Measurements from ENCODE around the gene MIA2.
A peak's percentile ranks its signal among the peaks of the same experiment; 100 is the strongest.
"Not testable (repeated sequence)": the region's sequence is repeated elsewhere in the genome, so short reads cannot be mapped to it uniquely, and the experiment has no call there.

Gene MIA2

DNA sequence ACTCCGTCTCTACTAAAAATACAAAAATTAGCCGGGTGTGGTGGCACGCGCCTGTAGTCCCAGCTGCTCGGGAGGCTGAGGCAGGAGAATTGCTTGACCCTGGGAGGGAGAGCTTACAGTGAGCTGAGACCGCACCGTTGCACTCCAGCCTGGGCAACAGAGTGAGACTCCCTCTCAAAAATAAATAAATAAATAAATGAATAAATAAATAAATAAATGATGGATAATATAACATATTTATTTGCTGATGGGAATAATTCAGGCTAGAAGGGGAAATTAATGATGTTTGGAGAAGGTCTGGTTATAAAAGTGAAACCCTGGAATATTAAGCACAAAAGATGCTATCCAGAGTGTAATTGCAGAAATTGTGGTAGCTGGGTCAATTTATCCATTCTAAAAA is 107.4 kb downstream of the MIA2 start:
- not testable (repeated sequence) for DNase-seq

DNA sequence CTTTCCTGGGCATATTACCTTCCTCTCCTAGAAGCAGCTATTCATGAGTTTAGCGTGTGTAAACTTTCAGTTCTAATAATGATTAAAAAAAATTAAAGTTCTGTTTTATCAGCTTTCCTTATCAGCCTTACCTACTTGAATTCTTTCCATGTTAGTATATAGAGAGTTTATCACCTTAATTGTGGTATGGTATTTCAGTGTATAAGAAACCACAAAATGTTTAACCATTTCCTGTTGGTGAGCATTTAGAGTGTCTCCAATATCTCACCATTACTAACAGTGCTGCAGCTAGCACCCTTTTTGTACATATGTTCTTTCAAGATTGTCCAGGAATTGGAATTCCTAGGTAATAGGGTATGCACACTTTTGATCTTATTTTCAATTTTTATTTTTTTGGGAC is 109.1 kb downstream of the MIA2 start:
- DNase-seq, result no peak

DNA sequence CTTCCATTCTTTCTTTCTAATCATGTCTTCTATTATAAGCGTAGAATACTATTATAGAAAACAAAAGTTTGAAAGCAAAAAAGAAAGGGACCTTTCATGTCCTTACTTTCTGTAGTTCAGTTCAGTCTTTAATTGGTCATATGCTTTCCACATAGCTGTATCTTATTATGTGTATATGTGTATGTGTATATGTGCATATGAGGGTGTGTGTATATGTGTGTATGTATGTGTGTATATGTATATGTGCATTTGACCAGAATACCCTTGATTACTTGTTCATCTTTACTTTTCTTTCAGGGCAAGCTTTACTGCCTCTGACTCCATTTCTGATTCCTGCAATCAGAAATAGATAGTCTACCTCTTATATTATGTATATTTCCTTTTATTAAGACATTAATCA is 109.9 kb downstream of the MIA2 start:
- no peak for DNase-seq

DNA sequence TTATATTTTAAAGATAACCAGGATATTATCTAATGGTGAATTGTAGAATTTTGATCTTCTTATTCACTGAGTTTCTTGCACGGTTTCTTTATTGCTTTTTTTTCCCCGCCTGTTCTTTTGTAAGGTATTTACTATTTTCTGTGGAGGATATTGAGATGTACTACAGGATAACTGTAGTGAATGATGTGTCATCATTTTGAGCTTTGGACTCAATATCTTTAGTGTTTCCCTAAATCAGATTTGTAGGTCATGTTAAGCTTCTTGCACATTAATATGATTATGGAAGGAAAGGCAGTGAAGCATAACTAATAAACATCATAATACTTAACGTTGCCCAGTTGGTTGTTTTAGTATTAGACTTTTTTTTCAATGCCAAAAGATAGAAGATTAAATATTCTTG is 117.2 kb downstream of the MIA2 start:
- DNase-seq, result no peak

DNA sequence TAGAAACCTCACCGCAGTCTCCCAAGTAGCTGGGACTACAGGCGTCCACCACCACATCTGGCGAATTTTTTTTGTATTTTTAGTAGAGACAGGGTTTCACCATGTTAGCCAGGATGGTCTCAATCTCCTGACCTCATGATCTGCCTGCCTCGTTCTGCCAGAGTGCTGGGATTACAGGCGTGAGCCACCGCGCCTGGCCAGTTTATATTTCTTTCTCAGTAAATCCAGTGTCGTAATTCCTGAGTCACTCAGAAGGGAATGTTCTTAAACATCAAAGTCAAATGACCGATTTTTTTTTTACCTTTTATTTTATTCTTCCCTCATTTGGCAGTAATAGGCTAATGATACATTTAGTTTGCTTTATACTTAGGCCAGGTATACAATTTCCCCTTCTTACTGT is 118.0 kb downstream of the MIA2 start:
- DNase-seq, result no peak

DNA sequence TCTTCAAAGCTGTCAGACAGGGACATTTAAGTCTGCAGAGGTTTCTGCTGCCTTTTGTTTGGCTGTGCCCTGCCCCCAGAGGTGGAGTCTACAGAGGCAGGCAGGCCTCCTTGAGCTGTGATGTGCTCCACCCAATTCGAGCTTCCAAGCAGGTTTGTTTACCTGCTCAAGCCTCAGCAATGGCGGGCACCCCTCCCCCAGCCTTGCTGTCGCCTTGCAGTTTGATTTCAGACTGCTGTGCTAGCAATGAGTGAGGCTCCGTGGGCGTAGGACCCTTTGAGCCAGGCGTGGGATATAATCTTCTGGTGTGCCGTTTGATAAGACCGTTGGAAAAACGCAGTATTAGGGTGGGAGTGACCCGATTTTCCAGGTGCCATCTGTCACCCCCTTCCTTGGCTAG is 125.4 kb downstream of the MIA2 start:
- DNase-seq, result not testable (repeated sequence)

DNA sequence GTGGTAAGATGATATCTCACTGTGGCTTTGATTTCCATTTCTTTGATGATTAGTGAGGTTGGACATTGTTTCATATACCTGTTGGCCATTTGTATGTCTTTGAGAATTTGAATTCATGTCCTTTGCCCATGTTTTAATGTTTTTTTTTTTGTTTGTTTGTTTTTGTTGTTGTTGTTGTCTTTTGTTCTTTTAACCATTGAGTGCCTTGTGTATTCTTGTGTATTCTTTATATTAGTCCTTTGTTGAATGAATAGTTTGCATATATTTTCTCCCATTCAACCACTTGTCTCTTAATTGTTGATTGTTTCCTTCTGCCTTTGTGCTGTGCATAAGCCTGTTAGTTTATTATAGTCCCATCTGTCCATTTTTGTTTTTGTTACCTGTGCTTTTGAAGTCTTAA is 126.6 kb downstream of the MIA2 start:
- no peak for DNase-seq

DNA sequence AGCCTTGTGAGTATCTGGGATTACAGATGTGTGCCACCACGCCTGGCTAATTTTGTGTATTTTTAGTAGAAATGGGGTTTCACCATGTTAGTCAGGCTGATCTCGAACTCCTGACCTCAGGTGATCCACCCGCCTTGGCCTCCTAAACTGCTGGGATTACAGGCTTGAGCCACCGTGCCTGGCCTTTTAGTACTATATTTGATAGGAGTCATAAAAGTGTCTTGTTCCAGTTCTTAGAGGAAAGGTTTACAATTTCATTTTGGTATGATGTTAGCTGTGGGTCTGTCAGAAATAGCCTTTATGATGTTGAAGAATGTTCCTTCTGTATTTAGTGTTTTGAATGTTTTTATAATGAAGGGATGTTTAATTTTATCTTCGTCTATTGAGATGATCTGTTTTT is 127.8 kb downstream of the MIA2 start:
- not testable (repeated sequence) for DNase-seq

DNA sequence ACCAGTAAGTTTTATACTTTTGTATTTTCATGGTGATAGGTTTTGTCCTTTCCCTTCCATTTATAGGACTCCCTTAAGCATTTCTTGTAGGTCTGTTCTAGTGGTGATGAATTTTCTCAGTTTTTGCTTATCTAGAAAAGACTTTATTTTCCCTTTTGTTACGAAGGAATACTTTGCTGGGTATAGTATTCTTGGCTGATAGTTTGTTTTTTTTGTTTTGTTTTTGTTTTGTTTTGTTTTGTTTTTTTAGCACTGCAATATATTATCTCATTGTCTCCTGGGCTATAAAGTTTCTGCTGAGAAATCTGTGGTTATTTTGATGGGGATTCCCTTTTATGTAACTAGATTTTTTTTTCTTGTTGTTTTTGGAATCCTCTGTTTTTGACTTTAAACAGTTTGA is 130.8 kb downstream of the MIA2 start:
- DNase-seq, result no peak

DNA sequence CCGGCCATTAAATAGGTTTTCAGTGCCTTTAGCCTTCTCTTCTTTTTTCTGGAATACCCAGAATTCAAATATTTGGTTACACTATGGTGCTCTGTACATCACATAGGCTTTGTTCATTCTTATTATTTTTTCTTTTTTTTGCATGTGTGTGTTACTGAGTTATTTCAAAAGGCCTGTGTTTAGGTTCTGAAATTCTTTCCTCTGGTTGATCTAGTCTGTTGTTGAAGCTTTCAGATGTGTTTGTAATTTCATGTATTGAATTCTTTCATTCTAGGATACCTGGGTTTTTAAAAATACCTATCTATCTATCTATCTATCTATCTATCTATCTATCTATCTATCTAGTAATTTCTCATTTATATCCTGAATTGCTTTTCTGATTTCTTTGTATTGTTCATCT is 131.6 kb downstream of the MIA2 start:
- DNase-seq, result no peak

DNA sequence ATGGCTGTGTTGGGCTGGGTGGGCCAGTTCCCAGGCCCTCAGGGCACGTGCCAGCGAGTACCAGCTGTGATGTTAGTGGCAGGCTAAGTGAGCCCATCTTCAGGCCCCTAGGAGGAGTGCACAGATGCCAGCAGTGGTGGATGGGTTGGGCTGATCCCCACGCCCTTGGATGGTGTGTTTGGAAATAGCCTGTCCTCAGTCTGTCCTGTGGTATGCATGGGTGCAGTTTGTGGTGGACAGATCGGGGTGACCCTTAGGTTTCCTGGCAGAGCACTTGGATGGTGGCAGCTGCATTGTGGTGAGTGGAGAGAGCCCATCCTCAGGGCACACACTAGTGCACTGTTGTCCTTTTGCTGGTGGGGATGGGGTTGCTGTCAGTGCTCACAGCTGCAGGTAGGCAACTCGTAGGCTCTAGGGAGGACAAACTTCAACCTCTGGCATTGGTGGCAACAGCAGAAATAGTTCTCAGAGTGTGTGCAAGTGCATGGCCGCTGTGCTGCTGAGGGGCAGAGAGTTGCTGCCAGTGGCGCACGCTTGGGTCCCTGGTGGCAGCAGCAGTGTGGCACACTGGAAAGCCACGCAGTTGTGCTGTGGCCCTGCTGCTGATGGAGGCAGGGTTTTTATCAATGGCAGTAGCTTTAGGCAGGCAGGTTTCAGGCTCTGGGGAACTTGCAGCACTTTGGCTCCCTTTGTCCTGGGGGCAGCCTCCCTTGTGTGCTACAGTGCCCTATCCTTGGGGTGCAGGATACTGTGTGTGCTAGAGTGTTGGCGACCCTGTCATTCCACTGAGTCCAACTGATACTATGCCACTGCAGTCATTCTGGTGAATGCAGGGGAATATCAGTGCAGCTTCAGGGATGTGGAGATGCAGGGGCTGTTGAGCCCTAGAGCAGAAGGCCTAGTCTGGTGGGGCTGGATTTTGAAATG is 133.0 kb downstream of the MIA2 start:
- no peak for DNase-seq

DNA sequence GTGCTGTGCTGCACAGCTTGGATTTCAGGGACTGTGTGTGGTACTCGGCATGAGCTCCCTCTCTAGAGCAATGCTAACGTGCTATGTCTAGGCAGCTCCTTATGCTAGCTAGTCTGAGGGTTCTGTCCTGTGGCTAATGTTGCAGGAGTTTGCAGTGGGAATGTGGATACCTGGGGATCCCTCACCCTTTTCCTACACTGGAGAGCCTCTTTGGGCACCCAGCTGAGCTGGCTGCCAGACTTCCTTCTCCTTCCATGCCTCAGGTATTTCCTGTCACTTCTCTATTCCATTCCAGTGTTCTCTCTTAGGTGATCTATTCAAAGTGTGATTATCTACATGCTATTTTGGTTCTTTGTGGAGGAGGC is 133.7 kb downstream of the MIA2 start:
- DNase-seq, result no peak

DNA sequence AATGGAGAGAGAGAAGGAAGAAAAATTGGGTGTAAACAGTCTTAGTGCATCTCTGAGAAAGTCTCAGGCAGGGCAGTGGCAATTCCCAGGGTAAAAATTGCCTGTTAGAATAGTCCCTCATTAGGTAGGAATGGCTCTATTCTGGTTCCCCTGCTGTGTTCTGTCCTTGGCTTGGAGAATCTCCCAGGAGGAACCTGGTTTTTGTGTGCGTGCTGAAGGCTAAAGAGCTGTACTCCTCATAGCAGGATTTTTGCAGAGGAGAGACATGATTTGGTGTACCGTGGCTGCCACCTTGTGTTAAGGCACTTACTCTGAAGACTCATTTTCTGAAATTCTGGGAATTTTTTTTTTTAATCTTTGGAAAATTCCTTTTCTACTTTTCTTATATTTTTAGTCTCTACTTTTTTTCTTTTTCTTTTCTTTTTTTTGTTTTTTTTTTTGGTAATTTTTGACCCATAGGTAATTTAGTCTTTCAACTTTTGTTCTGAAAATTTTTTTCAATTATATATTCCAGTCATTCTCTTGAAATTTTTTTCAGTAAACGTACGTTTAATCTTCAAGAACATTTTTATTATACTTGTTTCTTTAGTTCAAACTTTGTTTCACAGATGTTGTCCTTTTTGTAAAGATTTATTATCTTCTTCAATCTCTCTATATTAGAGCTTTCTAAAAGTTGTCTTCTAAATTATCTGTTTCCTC is 134.7 kb downstream of the MIA2 start:
- DNase-seq, result peak in 1 of 2 experiments; percentile 19

DNA sequence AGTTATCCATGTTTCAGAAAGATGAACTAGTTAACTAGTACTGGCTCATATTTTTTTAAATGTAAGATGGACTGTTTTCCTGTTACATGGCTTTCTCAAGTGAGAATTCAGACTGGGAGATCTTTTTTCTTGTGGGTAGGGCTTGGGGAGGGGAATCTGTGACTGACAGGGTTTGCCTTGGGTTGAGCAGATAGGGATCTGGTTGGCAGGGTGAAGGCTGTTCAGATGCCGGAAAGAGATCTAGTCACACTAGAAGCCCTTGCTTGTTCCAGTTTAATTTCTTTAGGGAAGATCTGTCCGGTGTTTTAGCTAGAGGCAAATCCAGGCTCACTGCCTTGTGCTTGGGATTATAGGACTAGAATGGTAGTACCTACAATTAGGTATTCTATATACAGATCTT is 135.3 kb downstream of the MIA2 start:
- DNase-seq, result no peak

DNA sequence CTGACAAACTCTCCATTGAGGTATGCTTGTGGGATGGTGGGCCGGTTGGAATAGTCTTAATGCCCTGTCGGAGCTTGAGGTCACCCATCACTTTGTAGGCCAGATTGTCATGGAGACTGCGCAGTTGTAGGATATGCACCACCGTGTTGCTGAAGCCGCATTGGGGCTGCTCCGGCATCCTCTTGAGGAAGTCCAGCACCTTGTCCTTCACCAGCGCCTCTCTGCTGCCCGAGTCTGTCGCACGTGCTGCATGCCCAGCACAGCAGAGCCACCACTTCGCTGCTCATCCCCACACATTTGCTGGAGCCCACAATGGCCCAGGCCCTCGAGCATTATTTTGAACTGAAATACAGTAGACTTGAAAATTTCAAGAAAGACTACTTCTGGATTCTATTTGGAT is 136.7 kb downstream of the MIA2 start:
- DNase-seq, result no peak

DNA sequence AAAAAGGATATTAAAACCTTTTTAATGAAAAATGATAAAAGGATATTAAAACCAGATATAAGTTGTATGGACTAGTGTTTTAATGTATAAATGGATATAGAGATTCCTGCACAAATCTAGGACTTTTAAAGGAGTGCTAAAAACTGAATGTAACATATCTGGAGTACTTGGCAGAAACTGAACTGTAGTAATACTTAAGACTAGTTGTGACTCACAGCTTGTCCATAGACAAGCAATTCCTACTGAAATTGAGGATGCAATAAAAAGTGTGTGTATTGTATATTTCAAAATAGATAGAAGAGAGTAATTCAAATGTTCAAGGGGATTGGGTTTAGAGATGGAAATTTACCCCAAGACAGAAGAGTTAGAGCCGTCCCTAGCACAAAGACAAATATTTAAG is 138.9 kb downstream of the MIA2 start:
- no peak for DNase-seq

DNA sequence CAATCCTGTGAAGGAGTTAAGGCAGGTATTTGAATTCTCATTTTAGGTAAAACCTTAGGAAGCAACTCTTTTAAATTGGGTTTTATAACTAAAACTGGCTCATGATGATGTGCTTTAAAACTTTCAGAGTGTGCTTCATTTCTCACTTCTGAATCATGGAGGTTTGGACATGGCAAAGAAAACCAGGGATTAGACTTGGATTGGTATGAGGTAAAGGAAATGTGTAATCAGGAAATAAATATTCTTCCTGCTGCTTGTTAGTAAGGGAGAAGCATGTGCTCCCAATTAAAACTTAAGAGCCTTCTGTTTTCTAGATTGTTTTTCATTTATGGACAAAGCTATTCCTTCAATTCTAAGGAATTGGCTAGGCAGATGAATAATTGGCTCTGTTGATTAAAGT is 141.1 kb downstream of the MIA2 start:
- no peak for DNase-seq

DNA sequence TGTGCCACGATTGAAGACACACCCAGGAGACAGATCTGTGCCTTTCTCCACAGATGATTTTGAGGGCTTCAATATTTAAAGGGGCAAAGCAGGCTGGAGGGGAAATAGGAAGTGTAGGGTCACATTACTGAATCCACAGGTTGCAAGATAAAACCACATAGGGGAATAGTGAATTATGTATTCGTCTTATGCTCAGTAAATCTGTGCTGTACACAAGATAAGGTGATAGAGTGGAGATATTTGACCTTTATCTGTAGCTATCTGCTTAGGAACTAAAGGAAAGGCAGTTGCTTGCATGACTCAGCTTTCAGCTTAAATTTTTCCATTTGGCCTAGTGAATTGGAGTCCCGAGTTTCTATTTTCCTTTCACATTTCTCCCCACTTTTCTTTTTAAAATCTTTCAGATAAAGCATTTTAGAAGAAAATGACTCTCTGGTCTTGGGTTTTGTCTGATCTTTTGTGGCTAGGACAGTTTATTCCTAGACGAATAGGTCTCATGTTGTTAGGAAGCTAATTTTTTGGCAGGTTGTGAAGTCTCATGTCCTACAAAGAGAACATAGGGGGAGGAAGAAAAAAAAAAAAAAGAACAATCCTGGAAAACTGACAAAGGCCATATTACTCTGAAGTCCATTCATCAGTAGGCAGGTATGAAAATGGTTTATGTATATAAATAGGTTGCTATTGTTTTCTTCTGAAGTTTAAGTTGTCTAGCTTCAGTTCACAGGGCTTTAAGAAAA is 143.1 kb downstream of the MIA2 start:
- DNase-seq, result no peak

DNA sequence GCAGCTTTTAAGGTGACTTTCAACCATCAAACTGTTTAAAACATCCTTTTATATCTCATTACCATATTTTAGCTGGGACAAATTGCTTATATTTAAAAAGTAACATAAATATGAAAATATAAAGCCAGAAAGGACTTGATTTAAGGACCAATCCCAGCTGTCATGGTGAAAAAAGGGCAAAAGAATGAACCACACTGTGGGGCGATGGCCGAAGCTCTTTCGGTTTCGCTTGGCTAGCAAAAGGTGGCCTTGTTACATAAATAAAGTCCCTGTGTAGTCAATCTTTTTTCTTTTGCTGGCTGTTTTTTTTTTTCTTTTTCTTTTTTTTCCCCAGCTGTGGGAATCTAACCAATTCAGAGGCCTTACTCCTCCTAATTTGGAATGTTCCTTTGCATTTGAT is 147.7 kb downstream of the MIA2 start:
- DNase-seq, result no peak

DNA sequence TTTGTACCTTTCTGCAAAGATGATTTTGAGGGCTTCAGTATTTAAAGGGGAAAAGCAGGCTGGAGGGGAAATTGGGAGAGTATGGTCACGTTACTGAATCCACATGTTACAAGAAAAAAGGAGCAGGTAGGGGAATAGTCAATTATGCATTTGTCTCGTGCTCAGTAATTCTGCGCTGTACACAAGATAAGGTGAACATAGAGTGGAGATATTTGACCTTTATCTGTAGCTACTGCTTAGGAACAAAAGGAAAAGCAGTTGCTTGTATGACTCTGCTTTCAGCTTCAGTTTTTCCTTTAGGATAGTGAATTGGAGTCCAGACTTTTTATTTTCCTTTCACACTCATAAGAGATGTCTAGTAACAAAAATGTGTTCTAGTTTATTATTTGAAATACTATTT is 148.7 kb downstream of the MIA2 start:
- DNase-seq, result no peak

DNA sequence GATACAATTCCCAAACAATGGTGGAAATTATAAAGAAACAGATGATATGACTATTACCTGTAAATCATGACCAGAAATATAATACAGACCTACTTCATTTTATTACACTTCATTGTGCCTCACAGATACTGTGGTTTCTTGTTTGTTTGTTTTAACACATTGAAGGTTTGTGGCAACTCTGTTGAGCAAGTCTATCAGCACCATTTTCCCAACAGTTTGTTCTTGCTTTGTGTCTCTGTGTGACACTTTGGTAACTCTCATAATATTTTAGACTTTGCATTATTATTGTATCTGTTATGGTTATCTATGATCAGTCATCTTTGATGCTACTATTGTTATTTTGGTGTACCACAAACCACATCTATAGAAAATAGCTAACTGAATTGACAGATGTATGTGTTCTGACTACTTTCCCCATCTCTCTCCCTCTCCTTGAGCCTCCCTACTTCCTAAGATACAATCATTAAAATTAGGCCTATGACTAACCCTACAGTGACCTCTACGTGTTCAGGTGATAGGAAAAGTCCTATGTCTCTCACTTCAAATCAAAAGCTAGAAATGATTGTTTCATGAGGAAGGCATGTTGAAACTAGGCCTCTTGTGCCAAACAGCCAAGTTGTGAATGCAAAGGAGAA is 149.4 kb downstream of the MIA2 start:
- DNase-seq, result no peak

DNA sequence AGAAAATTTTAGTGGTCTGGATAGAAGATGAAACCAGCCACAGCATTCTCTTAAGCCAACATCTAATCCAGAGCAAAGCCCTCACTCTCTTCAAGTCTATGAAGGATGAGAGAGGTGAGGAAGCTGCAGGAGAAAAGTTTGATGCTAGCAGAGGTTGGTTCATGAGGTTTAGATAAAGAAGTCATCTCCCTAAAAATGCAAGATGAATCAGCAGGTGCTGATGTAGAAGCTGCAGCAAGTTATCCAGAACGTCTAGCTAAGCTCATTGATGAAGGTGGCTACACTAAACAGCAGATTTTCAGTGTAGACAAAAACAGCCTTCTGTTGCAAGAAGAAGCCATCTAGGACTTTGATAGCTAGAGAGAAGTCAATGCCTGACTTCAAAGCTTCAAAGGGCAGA is 150.0 kb downstream of the MIA2 start:
- no peak for DNase-seq

DNA sequence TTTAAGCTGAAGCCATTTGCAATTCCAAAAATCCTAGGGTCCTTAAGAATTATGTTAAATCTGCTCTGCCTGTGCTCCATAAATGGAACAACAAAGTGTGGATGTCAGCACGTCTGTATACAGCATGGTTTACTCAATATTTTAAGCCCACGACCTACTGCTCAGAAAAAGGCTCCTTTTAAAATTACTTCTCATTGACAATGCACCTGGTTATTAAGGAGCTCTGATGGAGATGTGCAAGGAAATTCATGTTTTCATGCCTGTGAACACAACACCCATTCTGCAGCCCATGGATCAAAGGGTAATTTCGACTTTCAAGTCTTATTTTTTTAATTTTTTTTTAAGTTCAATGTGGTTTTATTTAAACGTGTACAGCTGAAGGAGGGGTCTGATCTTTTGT is 150.5 kb downstream of the MIA2 start:
- no peak for DNase-seq
